ENCODE results near the gene ABHD12.

Gene ABHD12

DNA sequence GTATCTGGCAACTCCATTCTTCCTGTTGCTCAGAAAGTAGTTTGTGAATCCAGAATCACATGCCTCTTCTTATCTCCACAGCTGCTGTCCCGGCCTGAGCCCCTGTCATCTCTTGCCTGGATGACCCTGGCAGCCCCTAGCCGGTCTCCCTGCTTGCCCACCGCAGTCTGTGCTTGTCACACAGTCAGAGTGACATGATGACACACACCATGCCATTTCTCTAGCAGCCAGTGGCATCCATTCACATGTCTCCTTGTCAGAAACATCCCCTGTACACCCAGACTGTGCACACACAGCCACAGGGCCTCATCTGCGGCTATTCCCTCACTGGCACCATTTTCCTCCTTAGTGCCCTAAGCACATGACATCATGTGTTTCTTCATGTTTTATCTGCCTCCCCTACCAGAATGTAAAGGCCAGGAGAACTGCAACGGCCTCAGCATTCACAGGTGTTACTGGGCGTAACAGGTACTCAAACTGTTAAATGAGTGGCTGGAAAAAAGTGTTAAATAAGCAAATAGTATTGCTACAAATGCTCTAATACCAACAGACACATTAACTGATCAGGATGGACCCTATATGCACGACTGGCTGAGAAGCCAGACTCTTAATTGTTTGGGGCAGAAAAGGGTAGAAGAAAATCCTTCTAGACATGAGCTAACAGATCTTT lies 9.6 kb downstream of the ABHD12 start:
- no peak for DNase-seq

- no peak for DNase-seq
Observed at GRCh38 chr20:25378884-25379733, 11.5 kb downstream of the ABHD12 start.

- DNase-seq: no peak
Observed at GRCh38 chr20:25378189-25378883, 12.3 kb downstream of the ABHD12 start.

- DNase-seq: no peak
Observed at GRCh38 chr20:25376886-25377285, 13.7 kb downstream of the ABHD12 start.

GRCh38 chr20:25376236-25376635 lies 14.4 kb downstream of the ABHD12 start:
- no peak for DNase-seq

DNA sequence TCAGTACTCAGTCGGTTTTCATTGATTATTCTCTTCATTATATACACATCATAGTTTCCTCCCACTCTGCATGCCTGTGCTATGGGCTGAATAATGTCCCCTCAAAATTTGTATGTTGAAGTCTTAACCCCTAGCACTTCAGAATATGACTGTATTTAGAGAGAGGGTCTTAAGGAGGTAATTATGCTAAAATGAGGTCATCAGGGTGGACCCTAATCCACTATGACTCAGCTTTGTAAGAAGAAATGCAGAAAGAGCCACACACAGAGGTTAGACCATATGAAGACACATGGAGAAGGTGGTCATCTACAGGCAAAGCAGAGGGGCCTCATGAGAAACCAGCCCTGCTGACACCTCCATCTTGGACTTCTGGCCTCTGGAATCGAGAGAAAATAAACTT lies 15.8 kb downstream of the ABHD12 start:
- no peak for DNase-seq

- peak in 1 of 5 experiments; percentile 15 for DNase-seq
Observed at GRCh38 chr20:25372584-25373336, 17.9 kb downstream of the ABHD12 start.

GRCh38 chr20:25369971-25370370 lies 20.7 kb downstream of the ABHD12 start:
- DNase-seq: no peak

DNA sequence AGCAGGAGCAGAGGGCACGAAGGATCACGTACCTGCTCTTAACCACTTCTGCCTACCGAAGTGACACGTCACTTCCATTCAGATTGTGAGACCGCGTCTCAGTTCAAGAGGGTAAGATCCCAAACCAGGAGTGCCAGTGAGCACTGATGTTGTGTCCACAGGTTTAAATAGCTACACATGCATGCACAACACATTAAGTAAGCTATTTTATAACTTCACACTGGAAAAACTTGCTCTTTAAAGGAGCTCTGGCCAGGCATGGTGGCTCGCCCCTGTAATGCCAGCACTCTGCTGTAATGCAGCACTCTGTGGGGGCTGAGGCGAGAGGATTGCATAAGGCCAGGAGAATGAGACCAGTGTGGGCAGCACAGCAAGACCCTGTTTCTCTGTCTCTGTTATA lies 21.1 kb downstream of the ABHD12 start:
- DNase-seq: no peak

- no peak for DNase-seq
Observed at GRCh38 chr20:25368976-25369375, 21.7 kb downstream of the ABHD12 start.

- DNase-seq: no peak
Observed at GRCh38 chr20:25368526-25368925, 22.1 kb downstream of the ABHD12 start.

DNA sequence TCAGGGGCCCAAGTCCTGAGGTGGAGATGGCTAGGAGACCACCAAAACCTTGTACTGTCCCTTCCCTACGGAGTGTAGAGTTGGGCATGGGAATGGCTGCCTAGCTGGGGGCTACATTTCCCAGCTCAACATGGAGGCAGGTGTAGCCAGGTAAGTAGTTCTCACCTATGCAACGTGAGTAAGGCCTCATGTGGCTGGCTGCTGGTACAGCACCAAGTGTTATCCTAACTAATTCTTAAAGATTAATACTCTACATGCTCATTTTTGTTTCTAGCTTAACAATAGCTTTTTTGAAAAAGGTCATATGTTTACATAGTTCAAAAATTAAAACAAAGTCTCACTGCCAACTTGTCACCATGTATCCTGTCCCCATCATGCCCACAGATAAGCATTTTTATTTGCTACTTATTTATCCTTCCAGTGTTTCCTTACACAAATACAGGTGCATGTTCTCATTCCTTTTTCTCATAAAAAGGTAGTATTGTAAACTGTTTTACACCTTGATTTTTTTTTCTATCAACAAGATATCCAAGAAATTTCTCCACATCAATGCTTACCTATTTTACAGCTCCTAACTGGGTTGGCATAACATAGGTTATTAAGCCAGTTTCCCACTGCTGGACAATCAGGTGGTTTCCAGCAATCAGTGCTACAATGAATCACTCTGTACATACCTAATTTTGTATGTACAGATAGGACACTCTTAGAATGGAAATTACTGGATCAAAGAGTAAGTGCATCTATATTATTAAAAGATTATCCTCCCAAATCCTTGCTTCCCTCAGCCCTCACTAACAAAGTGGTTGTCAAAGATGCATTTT lies 25.5 kb downstream of the ABHD12 start:
- DNase-seq: no peak

GRCh38 chr20:25364180-25364788 lies 26.4 kb downstream of the ABHD12 start:
- no peak for DNase-seq

GRCh38 chr20:25361287-25361683 lies 29.4 kb downstream of the ABHD12 start:
- DNase-seq: no peak

DNA sequence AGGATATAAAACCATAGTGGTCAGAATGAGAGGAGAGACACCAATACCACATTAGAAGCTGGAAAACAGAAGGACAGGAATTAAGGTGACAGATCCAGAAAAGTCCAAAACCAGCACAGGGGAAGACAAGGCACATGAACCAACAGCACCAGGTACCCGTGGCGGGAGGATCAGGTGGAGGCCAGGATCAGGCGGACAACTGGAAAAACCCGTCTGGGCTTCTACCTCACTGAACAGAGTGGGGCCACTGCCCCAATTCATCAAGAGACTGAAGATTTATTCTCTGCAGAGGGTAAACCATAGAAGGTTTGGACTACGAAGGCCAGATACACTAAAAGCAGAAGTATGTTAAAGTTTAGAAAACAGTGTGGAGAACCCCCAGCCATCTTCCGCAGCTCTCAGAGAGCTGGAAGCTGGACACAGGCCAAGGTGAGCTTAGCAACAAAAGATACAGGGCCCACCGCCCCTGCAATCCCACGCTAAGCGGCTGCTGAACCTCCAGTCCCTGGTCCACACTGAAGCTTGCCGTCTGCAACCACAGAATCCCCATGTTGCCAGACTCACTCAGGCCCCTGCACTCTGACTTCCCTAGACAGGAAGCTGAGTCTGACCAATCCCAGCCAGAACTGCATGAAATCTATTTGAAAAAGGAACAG lies 29.9 kb downstream of the ABHD12 start:
- DNase-seq: no peak

GRCh38 chr20:25356271-25356933 lies 34.2 kb downstream of the ABHD12 start:
- no peak for DNase-seq

GRCh38 chr20:25355866-25356265 lies 34.8 kb downstream of the ABHD12 start:
- DNase-seq: no peak

GRCh38 chr20:25355011-25355595 lies 35.5 kb downstream of the ABHD12 start:
- DNase-seq: peak in 1 of 5 experiments; percentile 9

- DNase-seq: no peak
Observed at GRCh38 chr20:25353747-25354705, 36.6 kb downstream of the ABHD12 start.

Measured in T-helper 2 cell (primary cell).